H9 (cell line): Measurements from ENCODE around the gene DEFB126. TPM values are rescaled to one million over a fixed set of nuclear protein-coding genes. Genes with fewer than 3 reads are reported as not detected.

ENCODE experiments used
- DNase-seq: peaks from one replicate; pipeline ENCODE4 v3.0.0-alpha.2; 2017
- H2AFZ ChIP-seq: one replicate; pipeline ENCODE4 v1.6.1; 2013; ENCODE audit warnings: mild to moderate bottlenecking, low read length, control low read depth, moderate library complexity
- H2AK5ac ChIP-seq: 2 replicates; pipeline ENCODE4 v1.6.1; 2013; ENCODE audit warnings: low read length, control low read depth, mixed read lengths; ENCODE audit not compliant: insufficient read length
- H2BK120ac ChIP-seq: one replicate; pipeline ENCODE4 v1.6.1; 2013; ENCODE audit warnings: low read depth, mild to moderate bottlenecking, low read length, control low read depth, inconsistent platforms; ENCODE audit not compliant: poor library complexity, severe bottlenecking
- H2BK12ac ChIP-seq: 2 replicates; pipeline ENCODE4 v1.6.1; 2013; ENCODE audit warnings: low read length, control low read depth, mixed read lengths, low read depth; ENCODE audit not compliant: insufficient read length
- H2BK15ac ChIP-seq: 2 replicates; pipeline ENCODE4 v1.6.1; 2013; ENCODE audit warnings: low read depth, low read length, control low read depth
- H2BK20ac ChIP-seq: one replicate; pipeline ENCODE4 v1.6.1; 2013; ENCODE audit warnings: low read depth, mild to moderate bottlenecking, low read length, control low read depth, inconsistent platforms; ENCODE audit not compliant: poor library complexity, severe bottlenecking
- H2BK5ac ChIP-seq: 2 replicates; pipeline ENCODE4 v1.6.1; 2013; ENCODE audit warnings: low read length, control low read depth, mixed read lengths; ENCODE audit not compliant: insufficient read length
- H3K14ac ChIP-seq: 2 replicates; pipeline ENCODE4 v1.6.1; 2013; ENCODE audit warnings: low read length, control low read depth; ENCODE audit not compliant: insufficient read depth
- H3K18ac ChIP-seq: 2 replicates; pipeline ENCODE4 v1.6.1; 2013; ENCODE audit warnings: low read depth, mild to moderate bottlenecking, mixed read lengths, low read length, control low read depth; ENCODE audit not compliant: insufficient read length
- H3K23ac ChIP-seq: 2 replicates; pipeline ENCODE4 v1.6.1; 2013; ENCODE audit warnings: low read length, control low read depth, mixed read lengths, low read depth; ENCODE audit not compliant: insufficient read length
- H3K23me2 ChIP-seq: 2 replicates; pipeline ENCODE4 v1.6.1; 2013; ENCODE audit warnings: low read depth, mild to moderate bottlenecking, mixed read lengths, low read length, control low read depth; ENCODE audit not compliant: insufficient read length, poor library complexity, severe bottlenecking
- H3K27ac ChIP-seq: 2 replicates; pipeline ENCODE4 v1.5.1; 2013; ENCODE audit warnings: low read length, control low read depth, mixed read lengths, low read depth; ENCODE audit not compliant: insufficient read length
- H3K27me3 ChIP-seq: 2 replicates; pipeline ENCODE4 v1.6.1; 2013; ENCODE audit warnings: low read length, control low read depth, inconsistent platforms; ENCODE audit not compliant: insufficient read depth
- H3K4ac ChIP-seq: 2 replicates; pipeline ENCODE4 v1.6.1; 2013; ENCODE audit warnings: low read depth, mild to moderate bottlenecking, control low read depth, inconsistent platforms, low read length, moderate library complexity
- H3K4me1 ChIP-seq: 2 replicates; pipeline ENCODE4 v1.6.1; 2013; ENCODE audit warnings: low read length, control low read depth, inconsistent platforms; ENCODE audit not compliant: insufficient read depth
- H3K4me2 ChIP-seq: 2 replicates; pipeline ENCODE4 v1.6.1; 2013; ENCODE audit warnings: low read length, control low read depth, mixed read lengths; ENCODE audit not compliant: insufficient read length, insufficient read depth
- H3K56ac ChIP-seq: 2 replicates; pipeline ENCODE4 v1.6.1; 2013; ENCODE audit warnings: low read depth, mild to moderate bottlenecking, mixed read lengths, low read length, control low read depth; ENCODE audit not compliant: insufficient read length
- H3K79me1 ChIP-seq: 2 replicates; pipeline ENCODE4 v1.6.1; 2013; ENCODE audit warnings: low read depth, mild to moderate bottlenecking, moderate library complexity, low read length, control low read depth, inconsistent platforms; ENCODE audit not compliant: insufficient read depth, poor library complexity, severe bottlenecking
- H3K79me2 ChIP-seq: 2 replicates; pipeline ENCODE4 v1.6.1; 2013; ENCODE audit warnings: low read length, control low read depth, inconsistent platforms; ENCODE audit not compliant: insufficient read depth
- H3K9ac ChIP-seq: 2 replicates; pipeline ENCODE4 v1.6.1; 2013; ENCODE audit warnings: low read length, control low read depth, mixed read lengths; ENCODE audit not compliant: insufficient read length; ENCODE audit errors: extremely low read depth
- H3K9me3 ChIP-seq: one replicate; pipeline ENCODE4 v1.6.1; 2013; ENCODE audit warnings: low read depth, low read length, inconsistent platforms; ENCODE audit not compliant: control insufficient read depth
- H3T11ph ChIP-seq: one replicate; pipeline ENCODE4 v1.6.1; 2013; ENCODE audit warnings: mild to moderate bottlenecking, low read length, control low read depth, inconsistent platforms
- H4K20me1 ChIP-seq: one replicate; pipeline ENCODE4 v1.6.1; 2013; ENCODE audit not compliant: control insufficient read depth, insufficient read length, insufficient read depth
- H4K5ac ChIP-seq: 2 replicates; pipeline ENCODE4 v1.6.1; 2013; ENCODE audit warnings: low read depth, mild to moderate bottlenecking, mixed read lengths, low read length, control low read depth; ENCODE audit not compliant: insufficient read length
- H4K8ac ChIP-seq: replicated peaks from 2 replicates; pipeline ENCODE4 v1.6.1; 2013; ENCODE audit warnings: low read length, control low read depth, mixed read lengths, low read depth; ENCODE audit not compliant: insufficient read length
- H4K91ac ChIP-seq: 2 replicates; pipeline ENCODE4 v1.6.1; 2013; ENCODE audit warnings: low read depth, mild to moderate bottlenecking, moderate library complexity, mixed read lengths, low read length, control low read depth; ENCODE audit not compliant: insufficient read length
- H3K27ac Mint-ChIP-seq, 3 experiments: 2 replicates in 2 of 3; 3 replicates in 1 of 3; pipeline ENCODE4 v1.8.0; 2020 to 2021; ENCODE audit warnings: mixed read lengths in 3 of 3, mild to moderate bottlenecking in 1 of 3, moderate library complexity in 1 of 3
- H3K27me3 Mint-ChIP-seq: 2 replicates; pipeline ENCODE4 v1.8.0; 2021; ENCODE audit warnings: low read depth, mild to moderate bottlenecking, moderate library complexity, mixed read lengths
- H3K36me3 Mint-ChIP-seq, 3 experiments: 2 replicates in 2 of 3; 3 replicates in 1 of 3; pipeline ENCODE4 v1.8.0; 2020 to 2021; ENCODE audit warnings: low read depth in 3 of 3, mixed read lengths in 3 of 3; ENCODE audit not compliant: insufficient read depth in 1 of 3
- H3K4me1 Mint-ChIP-seq, 2 experiments: 2 replicates each; pipeline ENCODE4 v1.8.0; 2020; ENCODE audit warnings: mixed read lengths in 2 of 2
- H3K4me3 Mint-ChIP-seq, 2 experiments: 2 replicates in 1 of 2; 3 replicates in 1 of 2; pipeline ENCODE4 v1.8.0; 2020 to 2021; ENCODE audit warnings: mild to moderate bottlenecking in 2 of 2, mixed read lengths in 2 of 2, moderate library complexity in 1 of 2
- H3K9me3 Mint-ChIP-seq, 2 experiments: 2 replicates in 1 of 2; 3 replicates in 1 of 2; pipeline ENCODE4 v1.8.0; 2020; ENCODE audit warnings: mild to moderate bottlenecking in 2 of 2, mixed read lengths in 2 of 2, moderate library complexity in 1 of 2
- total RNA-seq: library from RNA; stranded (reverse); gene quantifications from 2 replicates; pipeline ENCODE4 v1.2.1, GENCODE V29; 2021
- TF ChIP-seq, protein P1 (sequence below): fragments of 200-600 bp; sonication (generic); conservative IDR thresholded peaks from 3 replicates; pipeline ENCODE4 v1.8.0; 2021; ENCODE audit warnings: antibody characterized with exemption, mild to moderate bottlenecking

The DEFB126 gene
- total RNA-seq, 1 experiment from 2014 or later: not detected

DNA sequence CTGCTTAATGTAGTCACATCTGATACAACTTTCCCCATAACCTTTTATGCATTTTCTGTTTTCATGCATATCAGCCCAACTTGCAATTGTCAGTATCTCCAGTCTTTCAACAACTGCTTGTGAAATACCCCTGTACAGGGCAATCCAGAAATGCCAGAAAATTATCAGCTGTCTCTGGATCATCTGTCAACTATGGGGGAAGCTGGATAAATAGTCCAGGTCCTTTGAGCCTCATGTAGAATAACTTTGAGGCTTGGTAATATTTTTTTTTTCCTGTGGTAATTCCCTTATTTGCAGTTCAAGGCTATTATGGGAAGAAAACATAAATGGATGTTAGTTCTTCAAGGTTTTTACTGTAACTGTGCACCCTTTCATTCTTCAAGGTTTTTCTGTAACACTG is 48.7 kb upstream of the DEFB126 start:
- no peaks in the 10 kb centered on the region for H3K4me1 Mint-ChIP-seq
- Histone ChIP-seq H3K14ac (no peak overlapping the region), H3K56ac (no peak overlapping the region), H3K79me2 (no peaks in the 10 kb centered on the region), H3K9me3 (peaks cover 47% of the 10 kb centered on the region), H4K5ac (no peak overlapping the region), H2AK5ac (no peak overlapping the region), H3K4ac (no peak overlapping the region), H3K23me2 (no peaks in the 10 kb centered on the region), H3K79me1 (no peaks in the 10 kb centered on the region), H4K91ac (no peak overlapping the region), H3K18ac (no peak overlapping the region), H2BK15ac (no peak overlapping the region), H3K4me2 (no peak overlapping the region), H2BK20ac (no peak overlapping the region), H3K27ac (no peak overlapping the region), H2BK12ac (no peak overlapping the region), H2BK5ac (no peak overlapping the region), H3T11ph (no peak overlapping the region), H2BK120ac (no peak overlapping the region), H3K23ac (no peak overlapping the region), H4K8ac (no peak overlapping the region), H3K4me1 (no peaks in the 10 kb centered on the region), H2AFZ (no peak overlapping the region), H4K20me1 (no peaks in the 10 kb centered on the region), H3K27me3 (no peaks in the 10 kb centered on the region), H3K9ac (no peak overlapping the region)
- peaks cover 27 to 86% of the 10 kb centered on the region in 2 experiments for H3K9me3 Mint-ChIP-seq
- no peaks in the 10 kb centered on the region; a peak in 1 of 7 replicates for H3K36me3 Mint-ChIP-seq
- H3K27ac Mint-ChIP-seq: no peak overlapping the region
- H3K4me3 Mint-ChIP-seq: no peak overlapping the region
- TF ChIP-seq, protein P1, sequence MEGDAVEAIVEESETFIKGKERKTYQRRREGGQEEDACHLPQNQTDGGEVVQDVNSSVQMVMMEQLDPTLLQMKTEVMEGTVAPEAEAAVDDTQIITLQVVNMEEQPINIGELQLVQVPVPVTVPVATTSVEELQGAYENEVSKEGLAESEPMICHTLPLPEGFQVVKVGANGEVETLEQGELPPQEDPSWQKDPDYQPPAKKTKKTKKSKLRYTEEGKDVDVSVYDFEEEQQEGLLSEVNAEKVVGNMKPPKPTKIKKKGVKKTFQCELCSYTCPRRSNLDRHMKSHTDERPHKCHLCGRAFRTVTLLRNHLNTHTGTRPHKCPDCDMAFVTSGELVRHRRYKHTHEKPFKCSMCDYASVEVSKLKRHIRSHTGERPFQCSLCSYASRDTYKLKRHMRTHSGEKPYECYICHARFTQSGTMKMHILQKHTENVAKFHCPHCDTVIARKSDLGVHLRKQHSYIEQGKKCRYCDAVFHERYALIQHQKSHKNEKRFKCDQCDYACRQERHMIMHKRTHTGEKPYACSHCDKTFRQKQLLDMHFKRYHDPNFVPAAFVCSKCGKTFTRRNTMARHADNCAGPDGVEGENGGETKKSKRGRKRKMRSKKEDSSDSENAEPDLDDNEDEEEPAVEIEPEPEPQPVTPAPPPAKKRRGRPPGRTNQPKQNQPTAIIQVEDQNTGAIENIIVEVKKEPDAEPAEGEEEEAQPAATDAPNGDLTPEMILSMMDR: no peak
- DNase-seq: no peak
- peaks cover 31% of the 10 kb centered on the region for H3K27me3 Mint-ChIP-seq
